HepG2 (cell line): Measurements from ENCODE around the gene ZNF207. TPM values are rescaled to one million over a fixed set of nuclear protein-coding genes. Genes with fewer than 3 reads are reported as not detected.

Source experiments
- AHR ChIP-seq: IDR thresholded peaks from 2 replicates; pipeline ENCODE4 v1.6.1; 2018; ENCODE audit warnings: missing genetic modification reagents, missing compliant biosample characterization
- FOXP1 ChIP-seq, 2 experiments: fragments of 450-650 bp in 1 of 2; IDR thresholded peaks; 2 replicates each; pipeline ENCODE4 v1.6.1; 2017 to 2018; ENCODE audit warnings: antibody characterized with exemption in 1 of 2
- HHEX ChIP-seq: IDR thresholded peaks from 2 replicates; pipeline ENCODE4 v1.6.1; 2016; ENCODE audit warnings: control low read depth
- HNRNPLL ChIP-seq: fragments of 200-400 bp; formaldehyde crosslinking; IDR thresholded peaks from 2 replicates; pipeline ENCODE4 v1.6.1; 2017; ENCODE audit warnings: mild to moderate bottlenecking, low read depth, low read length; ENCODE audit not compliant: poor library complexity, severe bottlenecking
- MED1 ChIP-seq: sonication (generic); formaldehyde crosslinking; IDR thresholded peaks from 2 replicates; pipeline ENCODE4 v1.4.0; 2020; ENCODE audit warnings: missing genetic modification reagents
- MED8 ChIP-seq: sonication (generic); formaldehyde crosslinking; IDR thresholded peaks from 2 replicates; pipeline ENCODE4 v1.8.1; 2023; ENCODE audit warnings: mild to moderate bottlenecking, missing genetic modification reagents; ENCODE audit not compliant: insufficient replicate concordance
- MTA3 ChIP-seq: sonication (generic); formaldehyde crosslinking; IDR thresholded peaks from 2 replicates; pipeline ENCODE4 v1.4.0; 2020; ENCODE audit warnings: missing genetic modification reagents
- NFIC ChIP-seq: IDR thresholded peaks from 2 replicates; pipeline ENCODE4 v1.6.1; 2012; ENCODE audit warnings: mild to moderate bottlenecking, low read length, inconsistent platforms
- POGZ ChIP-seq: sonication (generic); formaldehyde crosslinking; IDR thresholded peaks from 2 replicates; pipeline ENCODE4 v1.4.0; 2020; ENCODE audit warnings: mild to moderate bottlenecking, missing genetic modification reagents
- PPARG ChIP-seq: conservative IDR thresholded peaks from 2 replicates; pipeline ENCODE4 v1.6.1; 2016; ENCODE audit warnings: missing biosample characterization, missing genetic modification reagents
- PTBP1 ChIP-seq: fragments of 200-400 bp; formaldehyde crosslinking; IDR thresholded peaks from 2 replicates; pipeline ENCODE4 v1.6.1; 2018; ENCODE audit warnings: low read length, low read depth; ENCODE audit not compliant: poor library complexity, severe bottlenecking
- RAD51 ChIP-seq: fragments of 450-650 bp; IDR thresholded peaks from 2 replicates; pipeline ENCODE4 v1.6.1; 2016; ENCODE audit warnings: borderline replicate concordance
- RBAK ChIP-seq: sonication (generic); formaldehyde crosslinking; IDR thresholded peaks from 2 replicates; pipeline ENCODE4 v1.5.1; 2020; ENCODE audit warnings: mild to moderate bottlenecking, missing genetic modification reagents
- SAFB2 ChIP-seq: sonication (generic); formaldehyde crosslinking; IDR thresholded peaks from 2 replicates; pipeline ENCODE4 v1.5.1; 2020; ENCODE audit warnings: missing genetic modification reagents, low read depth, mild to moderate bottlenecking, borderline replicate concordance
- SRSF1 ChIP-seq: fragments of 200-400 bp; formaldehyde crosslinking; optimal IDR thresholded peaks from 2 replicates; pipeline ENCODE3; 2017; ENCODE audit warnings: mild to moderate bottlenecking, low read depth, low read length, moderate library complexity
- SRY ChIP-seq: sonication (generic); formaldehyde crosslinking; IDR thresholded peaks from 2 replicates; pipeline ENCODE4 v1.8.0; 2022; ENCODE audit warnings: mild to moderate bottlenecking, missing genetic modification reagents
- ZMYM2 ChIP-seq: sonication (generic); formaldehyde crosslinking; IDR thresholded peaks from 2 replicates; pipeline ENCODE4 v1.8.0; 2022; ENCODE audit warnings: mild to moderate bottlenecking, missing genetic modification reagents
- ZNF274 ChIP-seq: sonication (generic); formaldehyde crosslinking; IDR thresholded peaks from 2 replicates; pipeline ENCODE4 v1.5.1; 2020; ENCODE audit warnings: mild to moderate bottlenecking, missing genetic modification reagents
- ZNF501 ChIP-seq: sonication (generic); formaldehyde crosslinking; IDR thresholded peaks from 2 replicates; pipeline ENCODE4 v1.5.1; 2020; ENCODE audit warnings: mild to moderate bottlenecking, moderate library complexity, missing genetic modification reagents
- ZNF557 ChIP-seq: sonication (generic); formaldehyde crosslinking; IDR thresholded peaks from 2 replicates; pipeline ENCODE4 v1.4.0; 2020; ENCODE audit warnings: missing genetic modification reagents
- ZNF709 ChIP-seq: sonication (generic); formaldehyde crosslinking; IDR thresholded peaks from 2 replicates; pipeline ENCODE4 v1.5.0; 2020; ENCODE audit warnings: mild to moderate bottlenecking, missing genetic modification reagents
- ZNF788 ChIP-seq: sonication (generic); formaldehyde crosslinking; IDR thresholded peaks from 2 replicates; pipeline ENCODE4 v1.5.0; 2020; ENCODE audit warnings: mild to moderate bottlenecking, missing genetic modification reagents, borderline replicate concordance
- ZSCAN21 ChIP-seq: sonication (generic); formaldehyde crosslinking; IDR thresholded peaks from 2 replicates; pipeline ENCODE4 v1.8.0; 2022; ENCODE audit warnings: mild to moderate bottlenecking, missing genetic modification reagents, moderate library complexity, borderline replicate concordance
- polyA plus RNA-seq, 8 experiments: library from polyadenylated mRNA; depleted of rRNA in 3 of 8; stranded (reverse) in 7 of 8; unstranded in 1 of 8; fragments of >200 nt; fragmentation: Illumina TruSeq in 4 of 8; extraction: Trizol in 4 of 8; gene quantifications; 2 replicates each; pipeline versions ENCODE4 v1.2.1 to v1.2.3, GENCODE V29; 2011 to 2016; ENCODE audit warnings: low read depth in 4 of 8, missing spikeins in 1 of 8, mixed read lengths in 1 of 8; ENCODE audit not compliant: insufficient read depth in 1 of 8
- total RNA-seq, 5 experiments: library from RNA; depleted of rRNA; stranded (reverse); fragments of >200 nt; fragmentation: Illumina TruSeq; extraction: Trizol; gene quantifications; 2 replicates each; pipeline ENCODE4 v1.2.3, GENCODE V29; 2016; ENCODE audit warnings: low read depth in 1 of 5
- TF ChIP-seq, protein P1 (sequence below): sonication (generic); formaldehyde crosslinking; IDR thresholded peaks from 2 replicates; pipeline ENCODE4 v1.4.0; 2020; ENCODE audit warnings: mild to moderate bottlenecking, missing genetic modification reagents
- TF ChIP-seq, protein P2 (sequence below): sonication (generic); formaldehyde crosslinking; IDR thresholded peaks from 2 replicates; pipeline ENCODE4 v1.5.1; 2020; ENCODE audit warnings: mild to moderate bottlenecking, missing genetic modification reagents, moderate library complexity
- TF ChIP-seq, protein P3 (sequence below): sonication (generic); formaldehyde crosslinking; IDR thresholded peaks from 2 replicates; pipeline ENCODE4 v1.4.0; 2020; ENCODE audit warnings: missing genetic modification reagents

The ZNF207 gene
- total and polyA plus RNA-seq, 2 of the 13 experiments (the other 11 are each of a cell fraction or from before 2014, with no cell fraction given) = 150 to 164 TPM

DNA sequence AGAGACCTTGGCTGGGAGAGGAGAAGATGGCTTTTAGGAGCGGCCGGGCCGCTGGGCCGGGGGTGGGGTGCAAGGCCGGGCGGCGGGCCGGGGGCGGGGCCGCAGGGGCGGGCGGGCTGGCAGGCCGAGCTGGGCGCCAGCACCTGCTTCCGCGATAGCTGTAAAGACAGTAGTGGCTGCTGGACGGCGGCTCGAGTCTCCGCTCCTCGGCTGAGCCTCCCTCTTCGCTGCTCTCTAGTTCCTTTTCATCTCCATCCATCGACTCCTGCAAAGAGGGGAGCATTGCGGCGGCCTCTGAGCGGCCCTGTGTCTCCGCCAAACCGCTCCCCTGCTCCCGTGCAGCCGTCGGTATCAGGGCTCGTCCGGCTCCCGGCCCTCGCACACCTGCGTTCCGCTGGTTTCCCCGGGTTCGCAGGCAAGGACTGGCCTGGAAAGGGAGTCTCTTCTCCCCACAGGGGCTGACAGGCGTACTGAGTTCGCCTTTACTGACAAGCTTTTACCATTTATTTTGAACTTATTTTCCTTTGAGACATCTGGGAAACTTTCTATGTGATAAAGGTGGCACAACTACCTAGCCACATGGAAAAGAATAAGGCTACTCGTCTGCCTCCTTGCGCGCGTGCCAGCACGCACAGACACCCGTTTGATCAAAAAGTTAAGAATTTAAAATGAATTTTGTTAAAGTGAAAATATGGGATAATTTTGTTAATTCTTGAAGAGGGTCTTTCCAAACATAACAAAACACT is 7.9 kb upstream of the ZNF207 start, which contains the start of gene C17orf75 (continued):
- TF ChIP-seq FOXP1 (IDR thresholded peaks at IDR 0.05) (no peak), FOXP1 (CRISPR knock-in tag; IDR thresholded peaks at IDR 0.05) (peak; percentile 49; the same call in 1 of the 2 replicates), ZMYM2 (CRISPR knock-in tag) (0 out of 2 replicates have a peak, but pooled peaks have one; percentile 85), ZSCAN21 (CRISPR knock-in tag) (peak; percentile 93; the same call in 1 of the 2 replicates), MED8 (CRISPR knock-in tag) (peak; percentile 87), SRY (peak; percentile 74; the same call in 1 of the 2 replicates), HNRNPLL (peak; percentile 76), AHR (peak; percentile 97), PPARG (CRISPR knock-in tag) (0 out of 2 replicates have a peak, but pooled peaks have one; percentile 59), ZNF274 (CRISPR knock-in tag) (peak; percentile 53; the same call in 1 of the 2 replicates), MED1 (CRISPR knock-in tag) (peak; percentile 83), HHEX (peak; percentile 48; the same call in 1 of the 2 replicates), RAD51 (no peak), ZNF557 (no peak), SAFB2 (no peak), MTA3 (CRISPR knock-in tag) (no peak), POGZ (CRISPR knock-in tag) (peak; percentile 96), ZNF788 (CRISPR knock-in tag) (peak; percentile 98), SRSF1 (peak; percentile 55), NFIC (no peak; the same call in 1 of the 2 replicates), PTBP1 (peak; percentile 96), ZNF709 (0 out of 2 replicates have a peak, but pooled peaks have one; percentile 65), RBAK (CRISPR knock-in tag) (0 out of 2 replicates have a peak, but pooled peaks have one; percentile 61), ZNF501 (CRISPR knock-in tag) (peak; percentile 69; the same call in 1 of the 2 replicates)
- TF ChIP-seq, protein P1, sequence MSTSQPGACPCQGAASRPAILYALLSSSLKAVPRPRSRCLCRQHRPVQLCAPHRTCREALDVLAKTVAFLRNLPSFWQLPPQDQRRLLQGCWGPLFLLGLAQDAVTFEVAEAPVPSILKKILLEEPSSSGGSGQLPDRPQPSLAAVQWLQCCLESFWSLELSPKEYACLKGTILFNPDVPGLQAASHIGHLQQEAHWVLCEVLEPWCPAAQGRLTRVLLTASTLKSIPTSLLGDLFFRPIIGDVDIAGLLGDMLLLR (CRISPR knock-in tag) = peak; percentile 74; the same call in 1 of the 2 replicates
- TF ChIP-seq, protein P2, sequence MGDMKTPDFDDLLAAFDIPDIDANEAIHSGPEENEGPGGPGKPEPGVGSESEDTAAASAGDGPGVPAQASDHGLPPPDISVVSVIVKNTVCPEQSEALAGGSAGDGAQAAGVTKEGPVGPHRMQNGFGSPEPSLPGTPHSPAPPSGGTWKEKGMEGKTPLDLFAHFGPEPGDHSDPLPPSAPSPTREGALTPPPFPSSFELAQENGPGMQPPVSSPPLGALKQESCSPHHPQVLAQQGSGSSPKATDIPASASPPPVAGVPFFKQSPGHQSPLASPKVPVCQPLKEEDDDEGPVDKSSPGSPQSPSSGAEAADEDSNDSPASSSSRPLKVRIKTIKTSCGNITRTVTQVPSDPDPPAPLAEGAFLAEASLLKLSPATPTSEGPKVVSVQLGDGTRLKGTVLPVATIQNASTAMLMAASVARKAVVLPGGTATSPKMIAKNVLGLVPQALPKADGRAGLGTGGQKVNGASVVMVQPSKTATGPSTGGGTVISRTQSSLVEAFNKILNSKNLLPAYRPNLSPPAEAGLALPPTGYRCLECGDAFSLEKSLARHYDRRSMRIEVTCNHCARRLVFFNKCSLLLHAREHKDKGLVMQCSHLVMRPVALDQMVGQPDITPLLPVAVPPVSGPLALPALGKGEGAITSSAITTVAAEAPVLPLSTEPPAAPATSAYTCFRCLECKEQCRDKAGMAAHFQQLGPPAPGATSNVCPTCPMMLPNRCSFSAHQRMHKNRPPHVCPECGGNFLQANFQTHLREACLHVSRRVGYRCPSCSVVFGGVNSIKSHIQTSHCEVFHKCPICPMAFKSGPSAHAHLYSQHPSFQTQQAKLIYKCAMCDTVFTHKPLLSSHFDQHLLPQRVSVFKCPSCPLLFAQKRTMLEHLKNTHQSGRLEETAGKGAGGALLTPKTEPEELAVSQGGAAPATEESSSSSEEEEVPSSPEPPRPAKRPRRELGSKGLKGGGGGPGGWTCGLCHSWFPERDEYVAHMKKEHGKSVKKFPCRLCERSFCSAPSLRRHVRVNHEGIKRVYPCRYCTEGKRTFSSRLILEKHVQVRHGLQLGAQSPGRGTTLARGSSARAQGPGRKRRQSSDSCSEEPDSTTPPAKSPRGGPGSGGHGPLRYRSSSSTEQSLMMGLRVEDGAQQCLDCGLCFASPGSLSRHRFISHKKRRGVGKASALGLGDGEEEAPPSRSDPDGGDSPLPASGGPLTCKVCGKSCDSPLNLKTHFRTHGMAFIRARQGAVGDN (CRISPR knock-in tag) = peak; percentile 91
- TF ChIP-seq, protein P3, sequence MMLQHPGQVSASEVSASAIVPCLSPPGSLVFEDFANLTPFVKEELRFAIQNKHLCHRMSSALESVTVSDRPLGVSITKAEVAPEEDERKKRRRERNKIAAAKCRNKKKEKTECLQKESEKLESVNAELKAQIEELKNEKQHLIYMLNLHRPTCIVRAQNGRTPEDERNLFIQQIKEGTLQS = peak; percentile 68; the same call in 1 of the 2 replicates
